ENCODE data around the gene NRIP1.
A peak's percentile ranks its signal among the peaks of the same experiment; 100 is the strongest.

Gene NRIP1, protein sequence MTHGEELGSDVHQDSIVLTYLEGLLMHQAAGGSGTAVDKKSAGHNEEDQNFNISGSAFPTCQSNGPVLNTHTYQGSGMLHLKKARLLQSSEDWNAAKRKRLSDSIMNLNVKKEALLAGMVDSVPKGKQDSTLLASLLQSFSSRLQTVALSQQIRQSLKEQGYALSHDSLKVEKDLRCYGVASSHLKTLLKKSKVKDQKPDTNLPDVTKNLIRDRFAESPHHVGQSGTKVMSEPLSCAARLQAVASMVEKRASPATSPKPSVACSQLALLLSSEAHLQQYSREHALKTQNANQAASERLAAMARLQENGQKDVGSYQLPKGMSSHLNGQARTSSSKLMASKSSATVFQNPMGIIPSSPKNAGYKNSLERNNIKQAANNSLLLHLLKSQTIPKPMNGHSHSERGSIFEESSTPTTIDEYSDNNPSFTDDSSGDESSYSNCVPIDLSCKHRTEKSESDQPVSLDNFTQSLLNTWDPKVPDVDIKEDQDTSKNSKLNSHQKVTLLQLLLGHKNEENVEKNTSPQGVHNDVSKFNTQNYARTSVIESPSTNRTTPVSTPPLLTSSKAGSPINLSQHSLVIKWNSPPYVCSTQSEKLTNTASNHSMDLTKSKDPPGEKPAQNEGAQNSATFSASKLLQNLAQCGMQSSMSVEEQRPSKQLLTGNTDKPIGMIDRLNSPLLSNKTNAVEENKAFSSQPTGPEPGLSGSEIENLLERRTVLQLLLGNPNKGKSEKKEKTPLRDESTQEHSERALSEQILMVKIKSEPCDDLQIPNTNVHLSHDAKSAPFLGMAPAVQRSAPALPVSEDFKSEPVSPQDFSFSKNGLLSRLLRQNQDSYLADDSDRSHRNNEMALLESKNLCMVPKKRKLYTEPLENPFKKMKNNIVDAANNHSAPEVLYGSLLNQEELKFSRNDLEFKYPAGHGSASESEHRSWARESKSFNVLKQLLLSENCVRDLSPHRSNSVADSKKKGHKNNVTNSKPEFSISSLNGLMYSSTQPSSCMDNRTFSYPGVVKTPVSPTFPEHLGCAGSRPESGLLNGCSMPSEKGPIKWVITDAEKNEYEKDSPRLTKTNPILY (N-terminal part only)

DNA sequence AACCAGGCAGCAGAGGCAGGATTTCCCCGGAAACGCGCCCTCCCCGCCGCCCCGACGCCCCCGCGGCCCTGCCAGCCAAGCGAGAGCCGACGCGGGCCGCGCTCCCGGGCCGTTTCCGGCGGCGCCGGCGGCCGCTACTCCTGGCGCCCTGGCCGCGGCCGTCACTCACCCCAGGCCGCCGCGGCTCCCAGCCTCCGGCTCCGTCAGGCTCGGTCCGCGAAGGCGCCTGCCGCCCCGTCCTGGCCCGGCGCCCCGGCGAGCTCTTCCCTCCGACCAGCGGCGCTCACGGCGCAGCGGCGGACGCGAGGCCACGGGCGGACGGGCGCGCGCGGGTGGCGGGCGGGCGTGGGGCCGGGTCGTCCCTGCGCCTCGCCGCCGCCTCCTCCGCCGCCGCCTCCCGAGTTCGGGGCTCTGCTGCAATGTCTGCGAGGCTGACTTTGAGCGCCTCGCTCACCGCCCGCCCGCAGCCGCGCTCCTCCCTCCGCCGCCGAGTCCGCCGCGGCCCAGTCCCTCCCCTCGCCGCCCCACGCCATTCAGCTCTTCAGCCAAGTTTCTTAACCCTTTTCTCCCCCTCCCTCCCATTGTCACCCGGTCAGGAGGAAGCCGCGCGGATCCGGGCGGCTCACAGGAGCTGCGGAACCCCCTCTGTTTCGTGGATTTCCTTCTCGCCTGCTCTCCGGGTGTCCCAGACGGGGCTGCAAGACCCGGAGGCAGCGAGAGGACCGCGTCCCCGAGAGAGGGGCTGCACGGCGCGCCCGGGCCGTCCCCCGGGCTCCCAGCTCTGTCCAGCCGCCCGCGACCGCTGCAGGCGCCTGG, at the start of gene NRIP1:
NRIP1 (minus strand) TSS at position 425 of the 816 bp plus-strand sequence. CDS start 96,808 bp downstream, outside the sequence.
- peak; percentile 75 for DNase-seq (ENCODE audit: low read depth)
- peak within 1 kb of the TSS; percentile 78 for H3K4me3 ChIP-seq (ENCODE audit: low read depth, low read length)
- TF ChIP-seq, protein P1, sequence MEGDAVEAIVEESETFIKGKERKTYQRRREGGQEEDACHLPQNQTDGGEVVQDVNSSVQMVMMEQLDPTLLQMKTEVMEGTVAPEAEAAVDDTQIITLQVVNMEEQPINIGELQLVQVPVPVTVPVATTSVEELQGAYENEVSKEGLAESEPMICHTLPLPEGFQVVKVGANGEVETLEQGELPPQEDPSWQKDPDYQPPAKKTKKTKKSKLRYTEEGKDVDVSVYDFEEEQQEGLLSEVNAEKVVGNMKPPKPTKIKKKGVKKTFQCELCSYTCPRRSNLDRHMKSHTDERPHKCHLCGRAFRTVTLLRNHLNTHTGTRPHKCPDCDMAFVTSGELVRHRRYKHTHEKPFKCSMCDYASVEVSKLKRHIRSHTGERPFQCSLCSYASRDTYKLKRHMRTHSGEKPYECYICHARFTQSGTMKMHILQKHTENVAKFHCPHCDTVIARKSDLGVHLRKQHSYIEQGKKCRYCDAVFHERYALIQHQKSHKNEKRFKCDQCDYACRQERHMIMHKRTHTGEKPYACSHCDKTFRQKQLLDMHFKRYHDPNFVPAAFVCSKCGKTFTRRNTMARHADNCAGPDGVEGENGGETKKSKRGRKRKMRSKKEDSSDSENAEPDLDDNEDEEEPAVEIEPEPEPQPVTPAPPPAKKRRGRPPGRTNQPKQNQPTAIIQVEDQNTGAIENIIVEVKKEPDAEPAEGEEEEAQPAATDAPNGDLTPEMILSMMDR (IDR thresholded peaks at IDR 0.05; ENCODE audit: low read depth, low read length, missing control alignments), result no peak
- in situ Hi-C loops (cut with HindIII; ENCODE audit: low sequenced_read_pairs), result no loop called here

DNA sequence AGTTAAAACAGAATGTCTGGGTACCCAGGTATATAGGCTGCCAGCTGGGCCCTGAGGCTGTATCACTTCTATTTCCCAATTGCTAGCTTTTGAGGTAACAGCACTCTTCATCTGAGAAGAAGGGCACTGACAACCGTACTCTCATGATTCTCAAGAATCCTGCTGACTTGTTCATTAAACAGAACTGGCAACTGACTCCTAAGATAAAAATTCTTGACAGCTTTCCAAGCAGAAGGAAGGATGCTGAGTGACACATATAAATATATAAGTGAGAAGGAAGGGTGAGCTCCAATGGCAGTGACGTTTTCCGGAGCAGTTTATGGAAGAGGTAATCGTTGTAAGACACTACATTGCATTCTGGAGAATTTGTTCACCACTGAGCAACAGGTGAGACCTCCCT, 48.1 kb upstream of the NRIP1 start:
- in situ Hi-C loops (cut with HindIII; ENCODE audit: low sequenced_read_pairs), result no loop called here
- TF ChIP-seq, protein P1 (IDR thresholded peaks at IDR 0.05; ENCODE audit: low read depth, low read length, missing control alignments), result no peak
- DNase-seq (ENCODE audit: low read depth), result no peak
- H3K4me3 ChIP-seq (ENCODE audit: low read depth, low read length), result no peak overlapping the region

DNA sequence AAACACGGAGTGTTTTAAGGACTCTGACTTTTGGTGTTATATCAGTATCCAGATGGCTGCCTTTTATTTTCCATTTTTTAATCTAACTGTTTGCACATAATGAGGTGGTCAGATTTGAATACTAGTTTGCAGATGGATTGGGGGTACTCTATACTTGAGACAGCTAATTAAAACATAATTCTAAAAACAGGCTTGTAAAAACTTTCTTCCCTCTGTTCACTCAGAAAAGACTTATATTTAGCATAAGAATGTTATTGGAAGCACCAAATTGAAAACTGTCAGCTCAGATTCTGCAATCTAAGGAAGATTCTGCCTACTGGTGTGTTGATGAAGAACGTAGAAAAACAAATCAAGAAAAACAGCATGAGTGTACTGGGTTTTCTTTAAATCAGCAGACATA, 44.0 kb upstream of the NRIP1 start:
- no peak overlapping the region for H3K4me3 ChIP-seq (ENCODE audit: low read depth, low read length)
- no peak for DNase-seq (ENCODE audit: low read depth)
- TF ChIP-seq, protein P1 (IDR thresholded peaks at IDR 0.05; ENCODE audit: low read depth, low read length, missing control alignments), result no peak
- in situ Hi-C loops (cut with HindIII; ENCODE audit: low sequenced_read_pairs), result no loop called here

DNA sequence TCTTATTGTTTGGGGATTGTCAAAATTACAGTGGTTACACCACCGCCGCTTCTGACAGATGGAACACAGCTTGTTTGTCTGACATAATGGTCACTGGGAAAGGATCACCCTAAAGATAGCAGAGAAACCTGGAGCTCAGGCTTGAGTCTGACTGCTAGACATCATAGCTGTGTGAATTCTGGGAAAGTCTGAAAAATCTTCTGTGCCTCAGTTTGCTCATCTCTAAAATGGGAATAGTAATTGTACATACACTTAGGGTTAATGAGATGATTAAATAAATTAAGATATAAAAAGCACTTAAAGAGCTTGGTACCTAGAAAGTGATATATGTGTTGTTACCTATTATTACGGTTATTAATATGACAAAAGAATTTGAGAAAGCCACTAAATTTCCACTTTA, 39.7 kb upstream of the NRIP1 start:
- in situ Hi-C loops (cut with HindIII; ENCODE audit: low sequenced_read_pairs), result no loop called here
- H3K4me3 ChIP-seq (ENCODE audit: low read depth, low read length), result no peak overlapping the region
- no peak for DNase-seq (ENCODE audit: low read depth)
- TF ChIP-seq, protein P1 (IDR thresholded peaks at IDR 0.05; ENCODE audit: low read depth, low read length, missing control alignments), result no peak

DNA sequence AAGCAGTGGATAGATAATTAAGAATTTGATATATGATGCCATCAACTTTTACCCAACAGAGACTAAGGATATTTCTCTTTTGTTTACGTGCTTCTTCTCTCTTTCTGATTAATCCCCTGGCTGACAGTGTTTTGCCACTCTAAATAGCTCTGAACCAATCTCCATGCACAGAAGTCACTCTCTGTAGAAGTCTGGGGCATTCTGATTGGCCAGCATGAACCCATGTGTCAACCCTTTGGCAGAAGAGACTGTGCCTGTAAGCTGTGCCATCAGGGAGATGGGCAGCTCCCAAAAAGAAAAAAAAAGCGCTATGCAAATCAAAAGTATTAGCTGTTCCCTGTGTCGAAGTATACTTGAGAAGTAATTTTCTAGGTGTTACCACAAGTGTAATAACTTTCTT, 34.1 kb upstream of the NRIP1 start:
- TF ChIP-seq, protein P1 (IDR thresholded peaks at IDR 0.05; ENCODE audit: low read depth, low read length, missing control alignments), result no peak
- no peak for DNase-seq (ENCODE audit: low read depth)
- H3K4me3 ChIP-seq (ENCODE audit: low read depth, low read length), result no peak overlapping the region
- in situ Hi-C loops (cut with HindIII; ENCODE audit: low sequenced_read_pairs), result no loop called here

Data from astrocyte of the cerebellum (primary cell).